HEK293 (cell line): ENCODE data around the gene MALRD1.

Experiments used
- CTCF ChIP-seq: fragments of 450-650 bp; formaldehyde crosslinking; IDR thresholded peaks from 2 replicates; pipeline ENCODE4 v1.5.1; 2016; ENCODE audit warnings: missing biosample characterization, missing genetic modification characterization
- MZF1 ChIP-seq: fragments of 450-650 bp; formaldehyde crosslinking; IDR thresholded peaks from 2 replicates; pipeline ENCODE4 v1.5.1; 2017; ENCODE audit warnings: missing biosample characterization, missing genetic modification characterization, borderline replicate concordance
- PBX3 ChIP-seq: sonication (generic); formaldehyde crosslinking; IDR thresholded peaks from 2 replicates; pipeline ENCODE4 v1.8.1; 2022; ENCODE audit warnings: mild to moderate bottlenecking, moderate library complexity, missing genetic modification reagents
- ZBTB11 ChIP-seq: fragments of 450-650 bp; formaldehyde crosslinking; conservative IDR thresholded peaks from 2 replicates; pipeline ENCODE4 v1.5.1; 2016; ENCODE audit warnings: low read depth, missing biosample characterization, missing genetic modification characterization
- ZBTB26 ChIP-seq: fragments of 450-650 bp; formaldehyde crosslinking; optimal IDR thresholded peaks from 2 replicates; pipeline ENCODE3; 2016; ENCODE audit warnings: missing biosample characterization, mild to moderate bottlenecking, missing genetic modification characterization
- ZNF121 ChIP-seq: fragments of 450-650 bp; formaldehyde crosslinking; IDR thresholded peaks from 2 replicates; pipeline ENCODE4 v1.5.1; 2016; ENCODE audit warnings: missing biosample characterization, missing genetic modification characterization
- ZNF223 ChIP-seq: fragments of 450-650 bp; formaldehyde crosslinking; IDR thresholded peaks from 2 replicates; pipeline ENCODE4 v1.5.1; 2016; ENCODE audit warnings: missing biosample characterization, missing genetic modification characterization
- ZNF292 ChIP-seq: fragments of 450-650 bp; formaldehyde crosslinking; IDR thresholded peaks from 2 replicates; pipeline ENCODE4 v1.5.1; 2016; ENCODE audit warnings: low read depth, missing biosample characterization, missing genetic modification characterization, borderline replicate concordance
- ZNF792 ChIP-seq: fragments of 450-650 bp; formaldehyde crosslinking; IDR thresholded peaks from 2 replicates; pipeline ENCODE4 v1.5.1; 2016; ENCODE audit warnings: missing biosample characterization, missing genetic modification characterization

GRCh38 chr10:19556666-19557065 lies 508.1 kb downstream of the MALRD1 start:
- TF ChIP-seq CTCF (tag by site-specific recombination), result no peak
- no peak for TF ChIP-seq ZNF223 (tag by site-specific recombination)
- TF ChIP-seq ZNF292 (tag by site-specific recombination), result no peak
- no peak for TF ChIP-seq ZNF121
- TF ChIP-seq ZBTB26 (tag by site-specific recombination), result no peak
- TF ChIP-seq ZNF792 (tag by site-specific recombination), result no peak
- TF ChIP-seq PBX3 (CRISPR knock-in tag), result no peak
- no peak for TF ChIP-seq MZF1 (tag by site-specific recombination)
- TF ChIP-seq ZBTB11, result no peak
